Measurements from ENCODE around the gene RALGPS2.

DNA sequence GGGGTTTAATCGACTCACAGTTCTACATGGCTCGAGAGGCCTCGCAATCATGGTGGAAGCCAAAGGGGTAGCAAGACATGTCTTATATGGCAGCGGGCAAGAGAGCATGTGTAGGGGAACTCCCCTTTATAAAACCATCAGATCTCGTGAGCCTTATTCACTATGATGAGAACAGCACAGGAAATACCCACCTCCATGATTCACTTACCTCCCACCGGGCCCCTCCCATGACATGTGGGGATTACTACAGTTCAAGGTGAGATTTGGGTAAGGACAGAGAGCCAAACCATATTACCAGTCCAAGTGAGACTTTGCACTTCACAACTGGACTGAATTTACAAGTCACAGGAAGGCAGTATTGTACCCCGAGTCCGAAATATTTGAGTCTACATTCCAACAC is 219.7 kb downstream of the RALGPS2 start:
- TF ChIP-seq, protein P1, sequence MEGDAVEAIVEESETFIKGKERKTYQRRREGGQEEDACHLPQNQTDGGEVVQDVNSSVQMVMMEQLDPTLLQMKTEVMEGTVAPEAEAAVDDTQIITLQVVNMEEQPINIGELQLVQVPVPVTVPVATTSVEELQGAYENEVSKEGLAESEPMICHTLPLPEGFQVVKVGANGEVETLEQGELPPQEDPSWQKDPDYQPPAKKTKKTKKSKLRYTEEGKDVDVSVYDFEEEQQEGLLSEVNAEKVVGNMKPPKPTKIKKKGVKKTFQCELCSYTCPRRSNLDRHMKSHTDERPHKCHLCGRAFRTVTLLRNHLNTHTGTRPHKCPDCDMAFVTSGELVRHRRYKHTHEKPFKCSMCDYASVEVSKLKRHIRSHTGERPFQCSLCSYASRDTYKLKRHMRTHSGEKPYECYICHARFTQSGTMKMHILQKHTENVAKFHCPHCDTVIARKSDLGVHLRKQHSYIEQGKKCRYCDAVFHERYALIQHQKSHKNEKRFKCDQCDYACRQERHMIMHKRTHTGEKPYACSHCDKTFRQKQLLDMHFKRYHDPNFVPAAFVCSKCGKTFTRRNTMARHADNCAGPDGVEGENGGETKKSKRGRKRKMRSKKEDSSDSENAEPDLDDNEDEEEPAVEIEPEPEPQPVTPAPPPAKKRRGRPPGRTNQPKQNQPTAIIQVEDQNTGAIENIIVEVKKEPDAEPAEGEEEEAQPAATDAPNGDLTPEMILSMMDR (IDR thresholded peaks at IDR 0.05), result no peak
- TF ChIP-seq POLR2A (IDR thresholded peaks at IDR 0.05) (no peak), POLR2AphosphoS5 (IDR thresholded peaks at IDR 0.05) (no peak)

All from sigmoid colon (tissue), 4 donors.